Glutamatergic neuron (in vitro differentiated cells): ENCODE results near the gene PON3. TPM values are rescaled to one million over a fixed set of nuclear protein-coding genes. Genes with fewer than 3 reads are reported as not detected.

Source experiments
- DNase-seq: peaks from one replicate; pipeline ENCODE4 v3.0.0; 2022
- H3K27ac Mint-ChIP-seq: one replicate; pipeline ENCODE4 v1.8.0; 2020; ENCODE audit warnings: mild to moderate bottlenecking, mixed read lengths, inconsistent platforms; ENCODE audit not compliant: unreplicated experiment
- H3K27me3 Mint-ChIP-seq: one replicate; pipeline ENCODE4 v1.8.0; 2020; ENCODE audit warnings: mild to moderate bottlenecking, moderate library complexity, mixed read lengths, inconsistent platforms; ENCODE audit not compliant: unreplicated experiment
- H3K36me3 Mint-ChIP-seq: one replicate; pipeline ENCODE4 v1.8.0; 2020; ENCODE audit warnings: mild to moderate bottlenecking, mixed read lengths, inconsistent platforms; ENCODE audit not compliant: unreplicated experiment
- H3K4me1 Mint-ChIP-seq: one replicate; pipeline ENCODE4 v1.8.0; 2020; ENCODE audit warnings: mild to moderate bottlenecking, low read depth, mixed read lengths, inconsistent platforms; ENCODE audit not compliant: unreplicated experiment
- H3K4me3 Mint-ChIP-seq: one replicate; pipeline ENCODE4 v1.8.0; 2020; ENCODE audit warnings: mild to moderate bottlenecking, mixed read lengths, inconsistent platforms; ENCODE audit not compliant: unreplicated experiment
- H3K9me3 Mint-ChIP-seq: one replicate; pipeline ENCODE4 v1.8.0; 2020; ENCODE audit warnings: mild to moderate bottlenecking, moderate library complexity, mixed read lengths, inconsistent platforms; ENCODE audit not compliant: unreplicated experiment
- total RNA-seq: library from RNA; stranded (reverse); fragmentation: NEBNext Ultra II Directional; extraction: Animal tissue kit (Norgen Biotek cat#: 25700); gene quantifications from one replicate; pipeline ENCODE4 v1.2.1, GENCODE V29; 2021; ENCODE audit not compliant: unreplicated experiment
- TF ChIP-seq, protein P1 (sequence below): fragments of 200-600 bp; sonication (generic); IDR thresholded peaks from one replicate; pipeline ENCODE4 v1.5.0; 2021; ENCODE audit not compliant: partially characterized antibody, unreplicated experiment

Gene PON3
- total RNA-seq, 1 donor from 2014 or later: not detected

DNA sequence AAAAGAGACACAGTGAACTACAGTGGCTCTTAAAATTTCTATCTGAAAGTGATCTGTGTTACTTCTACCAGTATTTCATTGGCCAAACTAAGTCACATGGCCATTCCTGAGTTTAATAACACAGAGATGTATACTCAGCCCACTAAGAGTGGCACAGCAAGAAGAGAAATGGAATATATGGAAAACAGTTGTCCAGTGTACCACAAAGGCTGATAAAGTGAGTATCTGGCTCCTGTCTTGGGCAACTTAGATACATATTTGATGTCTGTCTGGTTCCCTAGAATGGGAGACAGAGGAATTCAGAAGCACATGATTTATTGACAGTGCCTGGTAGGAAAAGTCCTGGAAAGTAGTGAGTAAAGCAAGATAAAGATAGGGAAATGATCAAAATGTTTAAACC lies 61.7 kb downstream of the PON3 start:
- TF ChIP-seq, protein P1, sequence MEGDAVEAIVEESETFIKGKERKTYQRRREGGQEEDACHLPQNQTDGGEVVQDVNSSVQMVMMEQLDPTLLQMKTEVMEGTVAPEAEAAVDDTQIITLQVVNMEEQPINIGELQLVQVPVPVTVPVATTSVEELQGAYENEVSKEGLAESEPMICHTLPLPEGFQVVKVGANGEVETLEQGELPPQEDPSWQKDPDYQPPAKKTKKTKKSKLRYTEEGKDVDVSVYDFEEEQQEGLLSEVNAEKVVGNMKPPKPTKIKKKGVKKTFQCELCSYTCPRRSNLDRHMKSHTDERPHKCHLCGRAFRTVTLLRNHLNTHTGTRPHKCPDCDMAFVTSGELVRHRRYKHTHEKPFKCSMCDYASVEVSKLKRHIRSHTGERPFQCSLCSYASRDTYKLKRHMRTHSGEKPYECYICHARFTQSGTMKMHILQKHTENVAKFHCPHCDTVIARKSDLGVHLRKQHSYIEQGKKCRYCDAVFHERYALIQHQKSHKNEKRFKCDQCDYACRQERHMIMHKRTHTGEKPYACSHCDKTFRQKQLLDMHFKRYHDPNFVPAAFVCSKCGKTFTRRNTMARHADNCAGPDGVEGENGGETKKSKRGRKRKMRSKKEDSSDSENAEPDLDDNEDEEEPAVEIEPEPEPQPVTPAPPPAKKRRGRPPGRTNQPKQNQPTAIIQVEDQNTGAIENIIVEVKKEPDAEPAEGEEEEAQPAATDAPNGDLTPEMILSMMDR: no peak
- Mint-ChIP-seq H3K4me3 (no peak overlapping the region), H3K27ac (no peak overlapping the region), H3K36me3 (no peaks in the 10 kb centered on the region), H3K4me1 (no peaks in the 10 kb centered on the region), H3K9me3 (no peaks in the 10 kb centered on the region), H3K27me3 (no peaks in the 10 kb centered on the region)
- no peak for DNase-seq

- no peak for DNase-seq
- Mint-ChIP-seq H3K27me3 (no peaks in the 10 kb centered on the region), H3K27ac (no peak overlapping the region), H3K4me3 (no peak overlapping the region), H3K4me1 (no peaks in the 10 kb centered on the region), H3K36me3 (no peaks in the 10 kb centered on the region), H3K9me3 (no peaks in the 10 kb centered on the region)
- TF ChIP-seq, protein P1: no peak
These were observed 65.2 kb downstream of the PON3 start for GRCh38 chr7:95330961-95331337.

DNA sequence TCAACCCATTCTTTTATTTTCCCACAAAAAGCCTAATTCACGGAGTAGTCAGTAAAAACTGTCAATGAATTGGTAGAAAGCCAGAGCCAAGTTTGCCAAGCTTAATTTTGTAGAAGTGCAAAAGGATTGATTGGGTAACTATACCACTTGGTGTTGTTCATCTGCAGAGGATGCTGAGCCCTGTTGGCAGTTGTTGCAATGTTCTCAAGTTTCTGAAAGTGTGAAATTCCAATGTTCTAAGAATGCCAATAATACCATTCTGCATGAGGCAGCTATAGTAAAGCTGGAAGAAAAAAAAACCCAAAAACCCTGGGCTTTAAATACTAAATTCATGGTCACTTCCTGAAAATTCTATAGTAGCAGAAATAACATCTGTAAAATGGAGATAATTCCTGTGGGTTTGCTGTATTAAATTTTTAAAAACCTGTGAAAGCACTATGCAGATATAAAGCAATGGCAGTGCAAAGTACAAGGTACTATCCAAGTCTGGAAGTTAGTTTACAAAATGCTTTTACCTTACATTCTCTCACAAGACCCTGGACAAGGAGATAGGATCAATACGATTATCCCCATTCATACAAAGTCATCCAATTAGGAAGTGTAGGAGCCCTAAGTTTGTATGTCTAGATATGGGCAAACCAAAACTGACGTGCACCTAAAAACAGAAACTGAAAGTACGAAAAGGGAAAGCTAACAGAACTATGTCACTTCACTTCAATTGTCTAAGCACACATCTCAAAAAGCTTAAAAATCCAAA lies 65.8 kb downstream of the PON3 start:
- TF ChIP-seq, protein P1: no peak
- Mint-ChIP-seq H3K4me1 (no peaks in the 10 kb centered on the region), H3K4me3 (no peak overlapping the region), H3K27me3 (no peaks in the 10 kb centered on the region), H3K9me3 (peaks cover under 1% of the 10 kb centered on the region), H3K36me3 (no peaks in the 10 kb centered on the region), H3K27ac (no peak overlapping the region)
- DNase-seq: no peak

- DNase-seq: no peak
- Mint-ChIP-seq H3K27ac (no peak overlapping the region), H3K4me1 (peaks cover 3% of the 10 kb centered on the region), H3K9me3 (peaks cover 2% of the 10 kb centered on the region), H3K36me3 (no peaks in the 10 kb centered on the region), H3K27me3 (peaks cover 1% of the 10 kb centered on the region), H3K4me3 (no peak overlapping the region)
- TF ChIP-seq, protein P1: no peak
These were observed 68.8 kb downstream of the PON3 start for GRCh38 chr7:95327356-95327755.

DNA sequence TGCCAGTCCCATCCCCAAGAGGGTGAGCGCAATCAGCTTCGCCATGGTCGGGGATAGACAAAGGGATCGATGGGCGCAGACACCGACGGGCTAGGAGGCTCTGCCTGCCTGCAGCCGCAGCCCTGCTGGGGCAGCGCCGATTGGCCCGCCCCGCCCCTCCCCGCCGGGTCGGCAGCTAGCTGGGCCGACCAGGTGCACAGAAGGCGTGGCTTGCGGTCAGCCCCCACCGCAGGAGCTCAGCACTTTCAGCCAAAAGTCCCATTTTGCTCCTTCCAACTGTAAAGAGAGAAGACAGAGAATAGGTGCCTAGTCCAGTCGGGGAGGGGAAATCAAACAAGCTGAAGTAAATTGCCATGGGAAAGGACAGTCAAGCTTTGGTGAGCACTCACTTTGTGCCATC lies 71.7 kb downstream of the PON3 start, which contains the start of gene PON1:
Gene PON1 (minus strand): TSS at position 102 of the 400 bp plus-strand sequence. CDS start 57 bp downstream, at position 45.
- TF ChIP-seq, protein P1: no peak
- peaks cover 1% of the 10 kb centered on the region for H3K27me3 Mint-ChIP-seq
- H3K4me1 Mint-ChIP-seq: peaks cover 8% of the 10 kb centered on the region
- peaks cover 2% of the 10 kb centered on the region for H3K9me3 Mint-ChIP-seq
- H3K36me3 Mint-ChIP-seq: no peaks in the 10 kb centered on the region
- peak; percentile 28 for DNase-seq
- H3K4me3 Mint-ChIP-seq: no peak within 1 kb of the TSS
- no peak within 1 kb of the TSS for H3K27ac Mint-ChIP-seq
